H9 (cell line): Measurements from ENCODE around the gene TSPAN5. TPM values are rescaled to one million over a fixed set of nuclear protein-coding genes. Genes with fewer than 3 reads are reported as not detected.

Experiments used
- DNase-seq: peaks from one replicate; pipeline ENCODE4 v3.0.0-alpha.2; 2017
- H2AFZ ChIP-seq: one replicate; pipeline ENCODE4 v1.6.1; 2013; ENCODE audit warnings: mild to moderate bottlenecking, low read length, control low read depth, moderate library complexity
- H2AK5ac ChIP-seq: 2 replicates; pipeline ENCODE4 v1.6.1; 2013; ENCODE audit warnings: low read length, control low read depth, mixed read lengths; ENCODE audit not compliant: insufficient read length
- H2BK120ac ChIP-seq: one replicate; pipeline ENCODE4 v1.6.1; 2013; ENCODE audit warnings: low read depth, mild to moderate bottlenecking, low read length, control low read depth, inconsistent platforms; ENCODE audit not compliant: poor library complexity, severe bottlenecking
- H2BK12ac ChIP-seq: 2 replicates; pipeline ENCODE4 v1.6.1; 2013; ENCODE audit warnings: low read length, control low read depth, mixed read lengths, low read depth; ENCODE audit not compliant: insufficient read length
- H2BK15ac ChIP-seq: 2 replicates; pipeline ENCODE4 v1.6.1; 2013; ENCODE audit warnings: low read depth, low read length, control low read depth
- H2BK20ac ChIP-seq: one replicate; pipeline ENCODE4 v1.6.1; 2013; ENCODE audit warnings: low read depth, mild to moderate bottlenecking, low read length, control low read depth, inconsistent platforms; ENCODE audit not compliant: poor library complexity, severe bottlenecking
- H2BK5ac ChIP-seq: 2 replicates; pipeline ENCODE4 v1.6.1; 2013; ENCODE audit warnings: low read length, control low read depth, mixed read lengths; ENCODE audit not compliant: insufficient read length
- H3K14ac ChIP-seq: 2 replicates; pipeline ENCODE4 v1.6.1; 2013; ENCODE audit warnings: low read length, control low read depth; ENCODE audit not compliant: insufficient read depth
- H3K18ac ChIP-seq: 2 replicates; pipeline ENCODE4 v1.6.1; 2013; ENCODE audit warnings: low read depth, mild to moderate bottlenecking, mixed read lengths, low read length, control low read depth; ENCODE audit not compliant: insufficient read length
- H3K23ac ChIP-seq: 2 replicates; pipeline ENCODE4 v1.6.1; 2013; ENCODE audit warnings: low read length, control low read depth, mixed read lengths, low read depth; ENCODE audit not compliant: insufficient read length
- H3K23me2 ChIP-seq: 2 replicates; pipeline ENCODE4 v1.6.1; 2013; ENCODE audit warnings: low read depth, mild to moderate bottlenecking, mixed read lengths, low read length, control low read depth; ENCODE audit not compliant: insufficient read length, poor library complexity, severe bottlenecking
- H3K27ac ChIP-seq: 2 replicates; pipeline ENCODE4 v1.5.1; 2013; ENCODE audit warnings: low read length, control low read depth, mixed read lengths, low read depth; ENCODE audit not compliant: insufficient read length
- H3K27me3 ChIP-seq: 2 replicates; pipeline ENCODE4 v1.6.1; 2013; ENCODE audit warnings: low read length, control low read depth, inconsistent platforms; ENCODE audit not compliant: insufficient read depth
- H3K4ac ChIP-seq: 2 replicates; pipeline ENCODE4 v1.6.1; 2013; ENCODE audit warnings: low read depth, mild to moderate bottlenecking, control low read depth, inconsistent platforms, low read length, moderate library complexity
- H3K4me1 ChIP-seq: 2 replicates; pipeline ENCODE4 v1.6.1; 2013; ENCODE audit warnings: low read length, control low read depth, inconsistent platforms; ENCODE audit not compliant: insufficient read depth
- H3K4me2 ChIP-seq: 2 replicates; pipeline ENCODE4 v1.6.1; 2013; ENCODE audit warnings: low read length, control low read depth, mixed read lengths; ENCODE audit not compliant: insufficient read length, insufficient read depth
- H3K56ac ChIP-seq: 2 replicates; pipeline ENCODE4 v1.6.1; 2013; ENCODE audit warnings: low read depth, mild to moderate bottlenecking, mixed read lengths, low read length, control low read depth; ENCODE audit not compliant: insufficient read length
- H3K79me1 ChIP-seq: 2 replicates; pipeline ENCODE4 v1.6.1; 2013; ENCODE audit warnings: low read depth, mild to moderate bottlenecking, moderate library complexity, low read length, control low read depth, inconsistent platforms; ENCODE audit not compliant: insufficient read depth, poor library complexity, severe bottlenecking
- H3K79me2 ChIP-seq: 2 replicates; pipeline ENCODE4 v1.6.1; 2013; ENCODE audit warnings: low read length, control low read depth, inconsistent platforms; ENCODE audit not compliant: insufficient read depth
- H3K9ac ChIP-seq: 2 replicates; pipeline ENCODE4 v1.6.1; 2013; ENCODE audit warnings: low read length, control low read depth, mixed read lengths; ENCODE audit not compliant: insufficient read length; ENCODE audit errors: extremely low read depth
- H3K9me3 ChIP-seq: one replicate; pipeline ENCODE4 v1.6.1; 2013; ENCODE audit warnings: low read depth, low read length, inconsistent platforms; ENCODE audit not compliant: control insufficient read depth
- H3T11ph ChIP-seq: one replicate; pipeline ENCODE4 v1.6.1; 2013; ENCODE audit warnings: mild to moderate bottlenecking, low read length, control low read depth, inconsistent platforms
- H4K20me1 ChIP-seq: one replicate; pipeline ENCODE4 v1.6.1; 2013; ENCODE audit not compliant: control insufficient read depth, insufficient read length, insufficient read depth
- H4K5ac ChIP-seq: 2 replicates; pipeline ENCODE4 v1.6.1; 2013; ENCODE audit warnings: low read depth, mild to moderate bottlenecking, mixed read lengths, low read length, control low read depth; ENCODE audit not compliant: insufficient read length
- H4K8ac ChIP-seq: replicated peaks from 2 replicates; pipeline ENCODE4 v1.6.1; 2013; ENCODE audit warnings: low read length, control low read depth, mixed read lengths, low read depth; ENCODE audit not compliant: insufficient read length
- H4K91ac ChIP-seq: 2 replicates; pipeline ENCODE4 v1.6.1; 2013; ENCODE audit warnings: low read depth, mild to moderate bottlenecking, moderate library complexity, mixed read lengths, low read length, control low read depth; ENCODE audit not compliant: insufficient read length
- H3K27ac Mint-ChIP-seq, 3 experiments: 2 replicates in 2 of 3; 3 replicates in 1 of 3; pipeline ENCODE4 v1.8.0; 2020 to 2021; ENCODE audit warnings: mixed read lengths in 3 of 3, mild to moderate bottlenecking in 1 of 3, moderate library complexity in 1 of 3
- H3K27me3 Mint-ChIP-seq: 2 replicates; pipeline ENCODE4 v1.8.0; 2021; ENCODE audit warnings: low read depth, mild to moderate bottlenecking, moderate library complexity, mixed read lengths
- H3K36me3 Mint-ChIP-seq, 3 experiments: 2 replicates in 2 of 3; 3 replicates in 1 of 3; pipeline ENCODE4 v1.8.0; 2020 to 2021; ENCODE audit warnings: low read depth in 3 of 3, mixed read lengths in 3 of 3; ENCODE audit not compliant: insufficient read depth in 1 of 3
- H3K4me1 Mint-ChIP-seq, 2 experiments: 2 replicates each; pipeline ENCODE4 v1.8.0; 2020; ENCODE audit warnings: mixed read lengths in 2 of 2
- H3K4me3 Mint-ChIP-seq, 2 experiments: 2 replicates in 1 of 2; 3 replicates in 1 of 2; pipeline ENCODE4 v1.8.0; 2020 to 2021; ENCODE audit warnings: mild to moderate bottlenecking in 2 of 2, mixed read lengths in 2 of 2, moderate library complexity in 1 of 2
- H3K9me3 Mint-ChIP-seq, 2 experiments: 2 replicates in 1 of 2; 3 replicates in 1 of 2; pipeline ENCODE4 v1.8.0; 2020; ENCODE audit warnings: mild to moderate bottlenecking in 2 of 2, mixed read lengths in 2 of 2, moderate library complexity in 1 of 2
- CTCF ChIP-seq: fragments of 200-600 bp; sonication (generic); conservative IDR thresholded peaks from 3 replicates; pipeline ENCODE4 v1.8.0; 2021; ENCODE audit warnings: antibody characterized with exemption, mild to moderate bottlenecking
- WGBS: extraction: QIAGEN DNeasy Blood & Tissue Kit; methylation state at CpG from one replicate; pipeline ENCODE4 v1.1.7; 2013; ENCODE audit warnings: missing lambda C conversion rate, low lambda C conversion rate, mixed read lengths; ENCODE audit not compliant: insufficient read length; ENCODE audit errors: extremely low coverage; 5-methylcytosine and 5-hydroxymethylcytosine counted together
- total RNA-seq: library from RNA; stranded (reverse); gene quantifications from 2 replicates; pipeline ENCODE4 v1.2.1, GENCODE V29; 2021

The TSPAN5 gene
- total RNA-seq, 1 experiment from 2014 or later = 7.0 TPM

- Histone ChIP-seq H3K4ac (no peak overlapping the region), H2BK12ac (no peak overlapping the region), H3K27ac (no peak overlapping the region), H4K20me1 (no peaks in the 10 kb centered on the region), H2AK5ac (no peak overlapping the region), H2BK20ac (no peak overlapping the region), H3K56ac (no peak overlapping the region), H3K79me2 (peaks cover 2% of the 10 kb centered on the region; the same call in 1 of the 2 replicates), H4K5ac (no peak overlapping the region), H4K8ac (no peak overlapping the region), H3K23ac (no peak overlapping the region), H3K9me3 (no peaks in the 10 kb centered on the region), H2BK15ac (no peak overlapping the region), H3K4me2 (no peak overlapping the region), H3K14ac (no peak overlapping the region), H2AFZ (no peak overlapping the region), H3K9ac (no peak overlapping the region), H3K79me1 (no peaks in the 10 kb centered on the region), H3K27me3 (no peaks in the 10 kb centered on the region), H4K91ac (no peak overlapping the region), H3K23me2 (no peaks in the 10 kb centered on the region), H2BK5ac (no peak overlapping the region), H2BK120ac (no peak overlapping the region), H3K4me1 (peaks cover 18% of the 10 kb centered on the region), H3K18ac (no peak overlapping the region), H3T11ph (no peak overlapping the region)
- WGBS = no CpG with 5 or more reads among the region's 4 CpGs
- Mint-ChIP-seq H3K4me3 (no peak overlapping the region), H3K27me3 (no peaks in the 10 kb centered on the region), H3K36me3 (no peaks in the 10 kb centered on the region), H3K9me3 (no peaks in the 10 kb centered on the region), H3K4me1 (peaks cover 48 to 53% of the 10 kb centered on the region in 2 experiments), H3K27ac (peak overlapping the region in 1 of 3 experiments; percentile 72; a peak in 2 of 7 replicates)
- no peak for DNase-seq
- TF ChIP-seq CTCF = no peak
Observed at GRCh38 chr4:98613453-98614075, 44.8 kb downstream of the TSPAN5 start.
